H1 (cell line): ENCODE data around the gene MYCBPAP. TPM values are rescaled to one million over a fixed set of nuclear protein-coding genes. Genes with fewer than 3 reads are reported as not detected.

Experiments used
- CTCF ChIA-PET: fragments of 300-600 bp; sonication (Branson Sonifier 250); formaldehyde crosslinking; loops from one replicate; lab custom pipeline; 2021; ENCODE audit not compliant: partially characterized antibody; lab: Charles Lee
- POLR2A ChIA-PET: fragments of 300-600 bp; sonication (Branson Sonifier 250); formaldehyde crosslinking; loops from one replicate; lab custom pipeline; 2021; ENCODE audit warnings: inconsistent platforms; ENCODE audit not compliant: partially characterized antibody; lab: Charles Lee
- DNase-seq, 2 experiments: peaks; one replicate each; pipeline versions ENCODE4 v3.0.0 to v3.0.0-alpha.2; 2010 to 2022; ENCODE audit warnings: low spot score in 2 of 2, low read depth in 1 of 2, mixed read lengths in 1 of 2
- FAIRE-seq: peaks from 2 replicates; lab custom pipeline; 2011; peaks lifted over from hg19 to GRCh38; lab: Jason Lieb, UNC
- H2AFZ ChIP-seq: 2 replicates; pipeline ENCODE4 v1.8.1; 2012; ENCODE audit warnings: low read length, inconsistent platforms
- H2AK5ac ChIP-seq: 2 replicates; pipeline ENCODE4 v1.6.1; 2013; ENCODE audit warnings: low read depth, low read length
- H2BK120ac ChIP-seq: replicated peaks from 2 replicates; pipeline ENCODE3; 2013; ENCODE audit warnings: low read depth, low read length, inconsistent platforms
- H2BK12ac ChIP-seq: 2 replicates; pipeline ENCODE4 v1.6.1; 2013; ENCODE audit warnings: low read depth, low read length
- H2BK15ac ChIP-seq: 2 replicates; pipeline ENCODE4 v1.6.1; 2013; ENCODE audit warnings: low read length
- H2BK20ac ChIP-seq: 2 replicates; pipeline ENCODE4 v1.6.1; 2013; ENCODE audit warnings: low read length
- H2BK5ac ChIP-seq: 2 replicates; pipeline ENCODE4 v1.6.1; 2013; ENCODE audit warnings: low read depth, low read length
- H3K14ac ChIP-seq: 2 replicates; pipeline ENCODE4 v1.6.1; 2013; ENCODE audit warnings: inconsistent platforms; ENCODE audit not compliant: insufficient read length
- H3K18ac ChIP-seq: 2 replicates; pipeline ENCODE4 v1.6.1; 2013; ENCODE audit warnings: low read length; ENCODE audit errors: extremely low read depth
- H3K23ac ChIP-seq: 2 replicates; pipeline ENCODE4 v1.6.1; 2013; ENCODE audit warnings: inconsistent platforms; ENCODE audit not compliant: insufficient read length
- H3K23me2 ChIP-seq: 2 replicates; pipeline ENCODE4 v1.6.1; 2013; ENCODE audit warnings: low read depth, low read length
- H3K27ac ChIP-seq: 2 replicates; pipeline ENCODE4 v1.6.1; 2011; ENCODE audit warnings: low read depth, low read length, inconsistent platforms
- H3K27me3 ChIP-seq, 4 experiments: replicated peaks in 1 of 4; 1 replicate in 1 of 4; 2 replicates in 3 of 4; pipeline versions ENCODE4 v1.6.1 to v1.8.1; 2011 to 2013; ENCODE audit warnings: low read length in 3 of 4, mild to moderate bottlenecking in 3 of 4, inconsistent platforms in 2 of 4, mixed read lengths in 2 of 4, moderate library complexity in 1 of 4; ENCODE audit not compliant: control insufficient read depth in 3 of 4, insufficient read depth in 3 of 4; ENCODE audit errors: extremely low read depth in 1 of 4
- H3K36me3 ChIP-seq, 4 experiments: 2 replicates each; pipeline versions ENCODE4 v1.6.1 to v1.8.1; 2011 to 2013; ENCODE audit warnings: mild to moderate bottlenecking in 4 of 4, low read length in 3 of 4, moderate library complexity in 2 of 4, control low read depth in 1 of 4, inconsistent platforms in 1 of 4; ENCODE audit not compliant: insufficient read depth in 4 of 4, control insufficient read depth in 2 of 4
- H3K4ac ChIP-seq: replicated peaks from 2 replicates; pipeline ENCODE3; 2013; ENCODE audit warnings: low read length, low read depth, mixed read lengths, inconsistent platforms; ENCODE audit not compliant: insufficient read length
- H3K4me1 ChIP-seq, 4 experiments: replicated peaks in 1 of 4; 1 replicate in 1 of 4; 2 replicates in 3 of 4; pipeline versions ENCODE4 v1.6.1 to v1.8.1; 2011 to 2013; ENCODE audit warnings: low read length in 3 of 4, inconsistent platforms in 2 of 4, mixed read lengths in 1 of 4; ENCODE audit not compliant: insufficient read depth in 4 of 4, control insufficient read depth in 3 of 4
- H3K4me2 ChIP-seq, 2 experiments: 2 replicates each; pipeline versions ENCODE4 v1.6.1 to v1.8.1; 2011 to 2013; ENCODE audit warnings: low read depth in 2 of 2, low read length in 2 of 2, control low read depth in 1 of 2, inconsistent platforms in 1 of 2, mild to moderate bottlenecking in 1 of 2; ENCODE audit not compliant: insufficient read depth in 1 of 2
- H3K4me3 ChIP-seq, 4 experiments: fragments of 200-600, 300-600 bp in 1 of 4; sonication (generic), shearing (Covaris generic), sonication (Bioruptor Twin) in 1 of 4; 2 replicates each; pipeline versions ENCODE4 v1.5.1 to v1.8.1; 2011 to 2016; ENCODE audit warnings: low read length in 4 of 4, low read depth in 3 of 4, control low read depth in 2 of 4, inconsistent platforms in 2 of 4, mild to moderate bottlenecking in 2 of 4, mixed read lengths in 1 of 4, moderate library complexity in 1 of 4; ENCODE audit not compliant: insufficient read depth in 2 of 4; ENCODE audit errors: extremely low read depth in 1 of 4
- H3K56ac ChIP-seq: replicated peaks from 2 replicates; pipeline ENCODE3; 2013; ENCODE audit warnings: low read depth, mild to moderate bottlenecking, mixed read lengths, low read length, inconsistent platforms; ENCODE audit not compliant: insufficient read length
- H3K79me1 ChIP-seq: 2 replicates; pipeline ENCODE4 v1.6.1; 2013; ENCODE audit warnings: low read depth, low read length, control low read depth
- H3K79me2 ChIP-seq, 2 experiments: 2 replicates each; pipeline versions ENCODE4 v1.6.1 to v1.8.1; 2012 to 2013; ENCODE audit warnings: low read length in 2 of 2, mild to moderate bottlenecking in 2 of 2, inconsistent platforms in 1 of 2; ENCODE audit not compliant: insufficient read depth in 2 of 2, control insufficient read depth in 1 of 2
- H3K9ac ChIP-seq, 4 experiments: replicated peaks in 1 of 4; 1 replicate in 1 of 4; 2 replicates in 3 of 4; pipeline versions ENCODE4 v1.6.1 to v1.8.1; 2011 to 2013; ENCODE audit warnings: low read depth in 3 of 4, low read length in 3 of 4, control low read depth in 2 of 4, mild to moderate bottlenecking in 2 of 4, moderate library complexity in 2 of 4, inconsistent platforms in 1 of 4; ENCODE audit errors: extremely low read depth in 1 of 4
- H3K9me3 ChIP-seq, 2 experiments: 2 replicates each; pipeline versions ENCODE4 v1.6.1 to v1.8.1; 2012 to 2013; ENCODE audit warnings: mild to moderate bottlenecking in 2 of 2, moderate library complexity in 2 of 2, control low read depth in 1 of 2, inconsistent platforms in 1 of 2, low read depth in 1 of 2, low read length in 1 of 2, mixed read lengths in 1 of 2; ENCODE audit not compliant: insufficient read depth in 2 of 2
- H4K20me1 ChIP-seq, 2 experiments: replicated peaks in 1 of 2; 2 replicates each; pipeline versions ENCODE3 to v1.8.1; 2011 to 2013; ENCODE audit warnings: inconsistent platforms in 2 of 2, low read length in 2 of 2, mild to moderate bottlenecking in 1 of 2; ENCODE audit not compliant: insufficient read depth in 2 of 2, control insufficient read depth in 1 of 2
- H4K5ac ChIP-seq: 2 replicates; pipeline ENCODE4 v1.6.1; 2013; ENCODE audit warnings: low read length, low read depth, mixed read lengths, inconsistent platforms; ENCODE audit not compliant: insufficient read length
- H4K8ac ChIP-seq: 2 replicates; pipeline ENCODE4 v1.8.0; 2013; ENCODE audit warnings: mild to moderate bottlenecking, moderate library complexity, low read length, inconsistent platforms; ENCODE audit not compliant: insufficient read depth; ENCODE audit errors: extremely low read depth
- H4K91ac ChIP-seq: replicated peaks from 2 replicates; pipeline ENCODE3; 2013; ENCODE audit warnings: low read length, mixed read lengths, inconsistent platforms; ENCODE audit not compliant: insufficient read length
- ASH2L ChIP-seq: fragments of 200-600, 300-600 bp; sonication (generic); IDR thresholded peaks from one replicate; pipeline ENCODE4 v1.7.1; 2017; ENCODE audit warnings: low read length
- GABPA ChIP-seq: IDR thresholded peaks from 2 replicates; pipeline ENCODE4 v1.6.1; 2011; ENCODE audit warnings: mild to moderate bottlenecking, low read length, moderate library complexity, borderline replicate concordance; ENCODE audit not compliant: insufficient read depth
- PHF8 ChIP-seq: fragments of 200-600 bp; sonication (generic); conservative IDR thresholded peaks from 2 replicates; pipeline ENCODE4 v1.7.1; 2012; ENCODE audit warnings: low read depth, mild to moderate bottlenecking, inconsistent platforms, low read length, moderate library complexity
- RFX5 ChIP-seq: IDR thresholded peaks from 2 replicates; pipeline ENCODE4 v1.6.1; 2011; ENCODE audit warnings: low read depth, low read length, improper control_type of control experiment, borderline replicate concordance
- SP1 ChIP-seq: IDR thresholded peaks from 2 replicates; pipeline ENCODE4 v1.6.1; 2011; ENCODE audit warnings: low read depth, low read length
- TAF1 ChIP-seq: IDR thresholded peaks from 2 replicates; pipeline ENCODE4 v1.6.1; 2011; ENCODE audit warnings: mild to moderate bottlenecking, low read depth, low read length
- WGBS, 2 experiments: shearing (Covaris generic) in 1 of 2; methylation state at CpG; one replicate each; pipeline versions ENCODE4 v1.1.6 to v1.1.7; 2013 to 2015; ENCODE audit warnings: low lambda C conversion rate in 2 of 2, mixed read lengths in 2 of 2, inconsistent platforms in 1 of 2, low coverage in 1 of 2, missing lambda C conversion rate in 1 of 2; ENCODE audit not compliant: insufficient replicate concordance in 2 of 2, insufficient coverage in 1 of 2, insufficient read length in 1 of 2; ENCODE audit errors: extremely low coverage in 1 of 2, missing lambda C conversion rate in 1 of 2; 5-methylcytosine and 5-hydroxymethylcytosine counted together
- polyA plus RNA-seq, 7 experiments: library from polyadenylated mRNA; depleted of rRNA in 3 of 7; stranded (reverse) in 5 of 7; unstranded in 2 of 7; fragments of >200 nt in 5 of 7; fragments of 200-250 nt in 2 of 7; gene quantifications; 1 replicate in 5 of 7; 2 replicates in 1 of 7; 4 replicates in 1 of 7; pipeline versions ENCODE4 v1.2.1 to v1.2.3, GENCODE V29; 2011 to 2013; ENCODE audit warnings: missing spikeins in 2 of 7, mixed read lengths in 2 of 7
- total RNA-seq: library from RNA; stranded (reverse); fragmentation: NEBNext Ultra II Directional; extraction: Animal tissue kit (Norgen Biotek cat#: 25700); gene quantifications from 2 replicates; pipeline ENCODE4 v1.2.1, GENCODE V29; 2021
- TF ChIP-seq, protein P1 (sequence below): IDR thresholded peaks from 2 replicates; pipeline ENCODE4 v1.6.1; 2012; ENCODE audit warnings: inconsistent platforms

The MYCBPAP gene
- total and polyA plus RNA-seq, 2 of the 8 experiments (the other 6 are each of a cell fraction or from before 2014, with no cell fraction given): 0.89 to 3.3 TPM

DNA sequence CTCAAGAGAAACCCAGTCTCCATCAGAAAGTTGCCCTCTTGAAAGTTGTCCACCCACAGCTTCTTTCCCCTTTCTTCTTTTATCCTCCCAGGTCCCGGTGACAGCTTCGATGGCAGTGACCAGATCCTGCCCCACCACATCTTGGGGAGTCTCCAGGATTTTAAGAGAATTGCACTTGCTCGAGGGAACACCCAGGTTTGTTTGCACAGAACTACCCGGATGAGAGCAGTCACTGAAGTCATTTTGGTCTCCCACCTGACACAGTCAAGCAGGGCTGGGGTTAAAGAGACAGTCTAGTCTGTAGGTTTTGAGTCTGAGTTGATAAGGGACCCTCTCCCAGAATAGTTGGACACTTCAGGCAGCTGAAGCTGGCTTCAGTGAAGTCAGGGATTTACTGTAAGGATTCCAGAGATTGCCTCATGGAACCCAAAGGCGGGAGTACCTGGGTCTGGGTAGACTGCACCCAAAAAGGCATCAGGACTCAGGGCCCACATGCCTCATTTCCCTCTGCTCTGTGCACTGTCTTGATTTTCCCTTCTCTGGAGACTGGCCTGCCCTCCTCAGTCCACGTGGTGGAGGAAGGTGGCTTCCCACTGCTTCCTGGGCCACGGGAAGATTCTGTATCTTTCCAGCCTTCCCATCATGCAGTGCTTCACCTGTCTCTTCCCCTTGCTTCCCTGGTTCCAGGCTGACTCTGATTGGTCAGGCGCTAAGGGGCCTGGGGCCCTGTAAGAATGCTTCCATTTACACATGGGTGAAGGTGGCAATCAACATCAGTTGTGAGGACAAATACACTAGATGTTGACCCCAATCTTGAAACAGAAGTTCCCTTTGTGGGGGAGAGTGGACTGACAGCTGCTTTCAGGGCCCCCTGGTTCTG lies 9.5 kb downstream of the MYCBPAP start:
- Histone ChIP-seq H4K20me1 (no peaks in the 10 kb centered on the region), H3K79me1 (no peaks in the 10 kb centered on the region), H3K14ac (no peak overlapping the region), H3K27ac (no peak overlapping the region), H3K9ac (no peak overlapping the region; a peak in 1 of 7 replicates), H2BK20ac (0 out of 2 replicates have a peak overlapping the region, but pooled peaks have one; percentile 32), H2BK15ac (no peak overlapping the region), H3K27me3 (no peaks in the 10 kb centered on the region; a peak in 1 of 7 replicates), H4K91ac (peak overlapping the region; percentile 72), H3K56ac (no peak overlapping the region), H3K23me2 (no peaks in the 10 kb centered on the region), H3K23ac (no peak overlapping the region), H3K79me2 (no peaks in the 10 kb centered on the region), H2BK120ac (no peak overlapping the region), H4K5ac (no peak overlapping the region), H2BK5ac (no peak overlapping the region), H3K18ac (no peak overlapping the region), H3K9me3 (no peaks in the 10 kb centered on the region), H3K4ac (no peak overlapping the region), H3K4me3 (no peak overlapping the region), H2AFZ (0 out of 2 replicates have a peak overlapping the region, but pooled peaks have one; percentile 3), H2AK5ac (no peak overlapping the region), H3K4me1 (peaks cover 0 to 2% (median 0%) of the 10 kb centered on the region in 4 experiments; a peak in 2 of 7 replicates), H2BK12ac (no peak overlapping the region), H3K4me2 (no peak overlapping the region), H3K36me3 (no peaks in the 10 kb centered on the region), H4K8ac (no peak overlapping the region)
- WGBS, 2 experiments: 82% methylated on average over 8 of the region's 8 CpGs; no CpG with 5 or more reads in 1 of the 2 experiments
- FAIRE-seq (no peak), DNase-seq (no peak)
- CTCF ChIA-PET: interaction anchor here (0.9 to 2.8 kb wide), 7 partner anchors 10 to 35 kb away, joined by 3 to 12 read pairs (median 4); partner anchors contain the start of gene EPN3
- POLR2A ChIA-PET: interaction anchor here (0.7 to 1.0 kb wide), 2 partner anchors 10 to 11 kb away, joined by 3 to 4 read pairs; no protein-coding TSS in a partner anchor
- no peak for TF ChIP-seq SP1
- TF ChIP-seq PHF8: no peak
- TF ChIP-seq ASH2L: no peak
- TF ChIP-seq, protein P1, sequence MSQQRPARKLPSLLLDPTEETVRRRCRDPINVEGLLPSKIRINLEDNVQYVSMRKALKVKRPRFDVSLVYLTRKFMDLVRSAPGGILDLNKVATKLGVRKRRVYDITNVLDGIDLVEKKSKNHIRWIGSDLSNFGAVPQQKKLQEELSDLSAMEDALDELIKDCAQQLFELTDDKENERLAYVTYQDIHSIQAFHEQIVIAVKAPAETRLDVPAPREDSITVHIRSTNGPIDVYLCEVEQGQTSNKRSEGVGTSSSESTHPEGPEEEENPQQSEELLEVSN: 0 out of 2 replicates have a peak, but pooled peaks have one; percentile 46
- no peak for TF ChIP-seq GABPA
- no peak for TF ChIP-seq TAF1
- TF ChIP-seq RFX5: no peak
